H1 (cell line): Measurements from ENCODE around the gene CD247. TPM values are rescaled to one million over a fixed set of nuclear protein-coding genes. Genes with fewer than 3 reads are reported as not detected.
A peak's percentile ranks its signal among the peaks of the same experiment; 100 is the strongest.

Experiments
- CTCF ChIA-PET: fragments of 300-600 bp; sonication (Branson Sonifier 250); formaldehyde crosslinking; loops from one replicate; lab custom pipeline; 2021; ENCODE audit not compliant: partially characterized antibody; lab: Charles Lee
- POLR2A ChIA-PET: fragments of 300-600 bp; sonication (Branson Sonifier 250); formaldehyde crosslinking; loops from one replicate; lab custom pipeline; 2021; ENCODE audit warnings: inconsistent platforms; ENCODE audit not compliant: partially characterized antibody; lab: Charles Lee
- DNase-seq, 2 experiments: peaks; one replicate each; pipeline versions ENCODE4 v3.0.0 to v3.0.0-alpha.2; 2010 to 2022; ENCODE audit warnings: low spot score in 2 of 2, low read depth in 1 of 2, mixed read lengths in 1 of 2
- FAIRE-seq: peaks from 2 replicates; lab custom pipeline; 2011; peaks lifted over from hg19 to GRCh38; lab: Jason Lieb, UNC
- H2AFZ ChIP-seq: 2 replicates; pipeline ENCODE4 v1.8.1; 2012; ENCODE audit warnings: low read length, inconsistent platforms
- H2AK5ac ChIP-seq: 2 replicates; pipeline ENCODE4 v1.6.1; 2013; ENCODE audit warnings: low read depth, low read length
- H2BK120ac ChIP-seq: replicated peaks from 2 replicates; pipeline ENCODE3; 2013; ENCODE audit warnings: low read depth, low read length, inconsistent platforms
- H2BK12ac ChIP-seq: 2 replicates; pipeline ENCODE4 v1.6.1; 2013; ENCODE audit warnings: low read depth, low read length
- H2BK15ac ChIP-seq: 2 replicates; pipeline ENCODE4 v1.6.1; 2013; ENCODE audit warnings: low read length
- H2BK20ac ChIP-seq: 2 replicates; pipeline ENCODE4 v1.6.1; 2013; ENCODE audit warnings: low read length
- H2BK5ac ChIP-seq: 2 replicates; pipeline ENCODE4 v1.6.1; 2013; ENCODE audit warnings: low read depth, low read length
- H3K14ac ChIP-seq: 2 replicates; pipeline ENCODE4 v1.6.1; 2013; ENCODE audit warnings: inconsistent platforms; ENCODE audit not compliant: insufficient read length
- H3K18ac ChIP-seq: 2 replicates; pipeline ENCODE4 v1.6.1; 2013; ENCODE audit warnings: low read length; ENCODE audit errors: extremely low read depth
- H3K23ac ChIP-seq: 2 replicates; pipeline ENCODE4 v1.6.1; 2013; ENCODE audit warnings: inconsistent platforms; ENCODE audit not compliant: insufficient read length
- H3K23me2 ChIP-seq: 2 replicates; pipeline ENCODE4 v1.6.1; 2013; ENCODE audit warnings: low read depth, low read length
- H3K27ac ChIP-seq: 2 replicates; pipeline ENCODE4 v1.6.1; 2011; ENCODE audit warnings: low read depth, low read length, inconsistent platforms
- H3K27me3 ChIP-seq, 4 experiments: replicated peaks in 1 of 4; 1 replicate in 1 of 4; 2 replicates in 3 of 4; pipeline versions ENCODE4 v1.6.1 to v1.8.1; 2011 to 2013; ENCODE audit warnings: low read length in 3 of 4, mild to moderate bottlenecking in 3 of 4, inconsistent platforms in 2 of 4, mixed read lengths in 2 of 4, moderate library complexity in 1 of 4; ENCODE audit not compliant: control insufficient read depth in 3 of 4, insufficient read depth in 3 of 4; ENCODE audit errors: extremely low read depth in 1 of 4
- H3K36me3 ChIP-seq, 4 experiments: 2 replicates each; pipeline versions ENCODE4 v1.6.1 to v1.8.1; 2011 to 2013; ENCODE audit warnings: mild to moderate bottlenecking in 4 of 4, low read length in 3 of 4, moderate library complexity in 2 of 4, control low read depth in 1 of 4, inconsistent platforms in 1 of 4; ENCODE audit not compliant: insufficient read depth in 4 of 4, control insufficient read depth in 2 of 4
- H3K4ac ChIP-seq: replicated peaks from 2 replicates; pipeline ENCODE3; 2013; ENCODE audit warnings: low read length, low read depth, mixed read lengths, inconsistent platforms; ENCODE audit not compliant: insufficient read length
- H3K4me1 ChIP-seq, 4 experiments: replicated peaks in 1 of 4; 1 replicate in 1 of 4; 2 replicates in 3 of 4; pipeline versions ENCODE4 v1.6.1 to v1.8.1; 2011 to 2013; ENCODE audit warnings: low read length in 3 of 4, inconsistent platforms in 2 of 4, mixed read lengths in 1 of 4; ENCODE audit not compliant: insufficient read depth in 4 of 4, control insufficient read depth in 3 of 4
- H3K4me2 ChIP-seq, 2 experiments: 2 replicates each; pipeline versions ENCODE4 v1.6.1 to v1.8.1; 2011 to 2013; ENCODE audit warnings: low read depth in 2 of 2, low read length in 2 of 2, control low read depth in 1 of 2, inconsistent platforms in 1 of 2, mild to moderate bottlenecking in 1 of 2; ENCODE audit not compliant: insufficient read depth in 1 of 2
- H3K4me3 ChIP-seq, 4 experiments: fragments of 200-600, 300-600 bp in 1 of 4; sonication (generic), shearing (Covaris generic), sonication (Bioruptor Twin) in 1 of 4; 2 replicates each; pipeline versions ENCODE4 v1.5.1 to v1.8.1; 2011 to 2016; ENCODE audit warnings: low read length in 4 of 4, low read depth in 3 of 4, control low read depth in 2 of 4, inconsistent platforms in 2 of 4, mild to moderate bottlenecking in 2 of 4, mixed read lengths in 1 of 4, moderate library complexity in 1 of 4; ENCODE audit not compliant: insufficient read depth in 2 of 4; ENCODE audit errors: extremely low read depth in 1 of 4
- H3K56ac ChIP-seq: replicated peaks from 2 replicates; pipeline ENCODE3; 2013; ENCODE audit warnings: low read depth, mild to moderate bottlenecking, mixed read lengths, low read length, inconsistent platforms; ENCODE audit not compliant: insufficient read length
- H3K79me1 ChIP-seq: 2 replicates; pipeline ENCODE4 v1.6.1; 2013; ENCODE audit warnings: low read depth, low read length, control low read depth
- H3K79me2 ChIP-seq, 2 experiments: 2 replicates each; pipeline versions ENCODE4 v1.6.1 to v1.8.1; 2012 to 2013; ENCODE audit warnings: low read length in 2 of 2, mild to moderate bottlenecking in 2 of 2, inconsistent platforms in 1 of 2; ENCODE audit not compliant: insufficient read depth in 2 of 2, control insufficient read depth in 1 of 2
- H3K9ac ChIP-seq, 4 experiments: replicated peaks in 1 of 4; 1 replicate in 1 of 4; 2 replicates in 3 of 4; pipeline versions ENCODE4 v1.6.1 to v1.8.1; 2011 to 2013; ENCODE audit warnings: low read depth in 3 of 4, low read length in 3 of 4, control low read depth in 2 of 4, mild to moderate bottlenecking in 2 of 4, moderate library complexity in 2 of 4, inconsistent platforms in 1 of 4; ENCODE audit errors: extremely low read depth in 1 of 4
- H3K9me3 ChIP-seq, 2 experiments: 2 replicates each; pipeline versions ENCODE4 v1.6.1 to v1.8.1; 2012 to 2013; ENCODE audit warnings: mild to moderate bottlenecking in 2 of 2, moderate library complexity in 2 of 2, control low read depth in 1 of 2, inconsistent platforms in 1 of 2, low read depth in 1 of 2, low read length in 1 of 2, mixed read lengths in 1 of 2; ENCODE audit not compliant: insufficient read depth in 2 of 2
- H4K20me1 ChIP-seq, 2 experiments: replicated peaks in 1 of 2; 2 replicates each; pipeline versions ENCODE3 to v1.8.1; 2011 to 2013; ENCODE audit warnings: inconsistent platforms in 2 of 2, low read length in 2 of 2, mild to moderate bottlenecking in 1 of 2; ENCODE audit not compliant: insufficient read depth in 2 of 2, control insufficient read depth in 1 of 2
- H4K5ac ChIP-seq: 2 replicates; pipeline ENCODE4 v1.6.1; 2013; ENCODE audit warnings: low read length, low read depth, mixed read lengths, inconsistent platforms; ENCODE audit not compliant: insufficient read length
- H4K8ac ChIP-seq: 2 replicates; pipeline ENCODE4 v1.8.0; 2013; ENCODE audit warnings: mild to moderate bottlenecking, moderate library complexity, low read length, inconsistent platforms; ENCODE audit not compliant: insufficient read depth; ENCODE audit errors: extremely low read depth
- H4K91ac ChIP-seq: replicated peaks from 2 replicates; pipeline ENCODE3; 2013; ENCODE audit warnings: low read length, mixed read lengths, inconsistent platforms; ENCODE audit not compliant: insufficient read length
- CHD1 ChIP-seq: IDR thresholded peaks from 2 replicates; pipeline ENCODE4 v1.6.1; 2012; ENCODE audit warnings: low read depth, low read length, improper control_type of control experiment
- KDM4A ChIP-seq: IDR thresholded peaks from one replicate; pipeline ENCODE4 v1.7.1; 2012; ENCODE audit warnings: low read depth, mild to moderate bottlenecking, moderate library complexity, low read length, inconsistent platforms; ENCODE audit not compliant: severe bottlenecking
- POLR2AphosphoS5 ChIP-seq: IDR thresholded peaks from 2 replicates; pipeline ENCODE4 v1.6.1; 2011; ENCODE audit warnings: low read depth, low read length
- WGBS, 2 experiments: shearing (Covaris generic) in 1 of 2; methylation state at CpG; one replicate each; pipeline versions ENCODE4 v1.1.6 to v1.1.7; 2013 to 2015; ENCODE audit warnings: low lambda C conversion rate in 2 of 2, mixed read lengths in 2 of 2, inconsistent platforms in 1 of 2, low coverage in 1 of 2, missing lambda C conversion rate in 1 of 2; ENCODE audit not compliant: insufficient replicate concordance in 2 of 2, insufficient coverage in 1 of 2, insufficient read length in 1 of 2; ENCODE audit errors: extremely low coverage in 1 of 2, missing lambda C conversion rate in 1 of 2; 5-methylcytosine and 5-hydroxymethylcytosine counted together
- polyA plus RNA-seq, 7 experiments: library from polyadenylated mRNA; depleted of rRNA in 3 of 7; stranded (reverse) in 5 of 7; unstranded in 2 of 7; fragments of >200 nt in 5 of 7; fragments of 200-250 nt in 2 of 7; gene quantifications; 1 replicate in 5 of 7; 2 replicates in 1 of 7; 4 replicates in 1 of 7; pipeline versions ENCODE4 v1.2.1 to v1.2.3, GENCODE V29; 2011 to 2013; ENCODE audit warnings: missing spikeins in 2 of 7, mixed read lengths in 2 of 7
- total RNA-seq: library from RNA; stranded (reverse); fragmentation: NEBNext Ultra II Directional; extraction: Animal tissue kit (Norgen Biotek cat#: 25700); gene quantifications from 2 replicates; pipeline ENCODE4 v1.2.1, GENCODE V29; 2021

Gene CD247
- total and polyA plus RNA-seq, 2 of the 8 experiments (the other 6 are each of a cell fraction or from before 2014, with no cell fraction given) = 2.0 to 2.2 TPM

DNA sequence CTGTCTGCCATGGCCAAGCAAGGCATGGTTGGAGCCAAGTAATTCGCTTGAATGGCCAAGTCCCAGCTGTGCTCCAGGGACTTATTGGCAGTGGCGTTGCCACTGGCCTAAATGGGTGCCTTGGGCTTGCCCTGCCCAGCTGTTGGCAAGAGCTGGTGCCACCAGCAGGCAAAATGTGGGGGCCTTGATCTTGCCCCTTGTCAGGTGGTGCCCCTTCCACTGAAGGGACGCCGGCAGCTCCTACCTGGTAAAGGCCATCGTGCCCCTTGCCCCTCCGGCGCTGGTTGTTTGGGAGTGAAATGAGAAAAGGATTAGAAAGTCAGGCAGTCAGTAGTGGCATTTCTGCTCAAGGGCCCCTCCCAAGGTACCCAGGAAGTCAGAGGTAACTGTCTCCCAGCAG is 85.5 kb downstream of the CD247 start:
- Histone ChIP-seq H3K79me1 (no peaks in the 10 kb centered on the region), H4K20me1 (no peaks in the 10 kb centered on the region), H3K79me2 (no peaks in the 10 kb centered on the region), H3K56ac (no peak overlapping the region), H4K91ac (no peak overlapping the region), H3K9ac (no peak overlapping the region; a peak in 1 of 7 replicates), H3K27ac (no peak overlapping the region), H2BK12ac (peak overlapping the region; percentile 77; the same call in 1 of the 2 replicates), H3K9me3 (no peaks in the 10 kb centered on the region), H4K8ac (no peak overlapping the region), H3K4me2 (no peak overlapping the region), H3K4me3 (no peak overlapping the region), H3K4ac (no peak overlapping the region), H2AFZ (no peak overlapping the region), H2BK5ac (no peak overlapping the region), H4K5ac (no peak overlapping the region), H2BK20ac (no peak overlapping the region), H3K36me3 (no peaks in the 10 kb centered on the region), H2BK120ac (no peak overlapping the region), H2BK15ac (no peak overlapping the region), H2AK5ac (no peak overlapping the region), H3K4me1 (peaks cover 10 to 35% (median 23%) of the 10 kb centered on the region in 4 experiments), H3K18ac (no peak overlapping the region), H3K27me3 (peaks cover 0 to 3% (median 0%) of the 10 kb centered on the region in 4 experiments; a peak in 2 of 7 replicates), H3K14ac (no peak overlapping the region), H3K23ac (no peak overlapping the region), H3K23me2 (no peaks in the 10 kb centered on the region)
- POLR2A ChIA-PET = interaction anchor here (2.1 kb wide), 1 partner anchor 22 kb away, joined by 8 read pairs; no protein-coding TSS in a partner anchor
- TF ChIP-seq POLR2AphosphoS5 = no peak
- TF ChIP-seq KDM4A = no peak
- TF ChIP-seq CHD1 = no peak
- FAIRE-seq (no peak), DNase-seq (peak in 1 of 2 experiments; percentile 40)
- WGBS, 2 experiments = 94% methylated on average over 7 of the region's 7 CpGs; no CpG with 5 or more reads in 1 of the 2 experiments
- CTCF ChIA-PET = interaction anchor here (0.6 to 5.5 kb wide), 10 partner anchors 9 to 374 kb away, joined by 3 to 64 read pairs (median 3); partner anchors contain the start of gene CREG1
